AG09319 (cell line): ENCODE data around the gene OGN.

ENCODE experiments used
- DNase-seq: peaks from one replicate; pipeline ENCODE4 v3.0.0-alpha.2; 2010; ENCODE audit warnings: low read depth; ENCODE audit errors: extremely low read depth
- CTCF ChIP-seq: IDR thresholded peaks from 2 replicates; pipeline ENCODE4 v1.5.1; 2011; ENCODE audit warnings: low read depth, mild to moderate bottlenecking, inconsistent platforms, low read length, moderate library complexity

Gene OGN

GRCh38 chr9:92349771-92350739, 54.3 kb downstream of the OGN start:
- TF ChIP-seq CTCF, result no peak
- peak; percentile 38 for DNase-seq

- TF ChIP-seq CTCF, result no peak
- DNase-seq, result no peak
Measured at GRCh38 chr9:92345582-92345981, 58.8 kb downstream of the OGN start.

- no peak for DNase-seq
- peak; percentile 17 for TF ChIP-seq CTCF
Measured at GRCh38 chr9:92342825-92343488, 61.4 kb downstream of the OGN start.

GRCh38 chr9:92341578-92341977, 62.8 kb downstream of the OGN start:
- no peak for TF ChIP-seq CTCF
- DNase-seq, result no peak

- TF ChIP-seq CTCF, result no peak
- DNase-seq, result no peak
Measured at GRCh38 chr9:92333282-92333634, 71.1 kb downstream of the OGN start.
